Activated CD8-positive, alpha-beta memory T cell treated with anti-CD3 and anti-CD28 coated beads, Interleukin-2, amount 50 U/mL, for 1 hour (primary cell): ENCODE results near the gene KMO.

Experiments
- DNase-seq: peaks from one replicate; pipeline ENCODE4 v3.0.0-alpha.2; 2020; ENCODE audit errors: extremely low read depth

Gene KMO

DNA sequence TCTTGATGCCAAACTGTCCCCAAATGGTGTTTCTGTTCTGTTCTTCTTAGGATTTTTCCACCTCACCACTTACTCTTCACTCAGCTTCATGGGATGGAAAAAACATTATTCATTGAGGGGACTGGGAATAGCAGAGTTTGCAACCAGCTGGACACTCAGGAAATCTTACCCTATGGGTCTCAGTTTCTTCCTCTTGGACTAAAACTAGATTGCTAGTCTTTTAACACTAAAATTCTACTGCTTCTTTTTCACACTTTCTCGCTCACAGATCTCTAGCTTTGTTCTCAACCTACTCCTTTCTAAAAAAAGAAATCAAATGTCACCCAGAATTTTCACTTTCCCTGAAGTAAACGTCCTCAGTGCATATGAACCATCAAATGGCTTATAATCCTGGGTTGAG, 4.8 kb downstream of the KMO start:
- no peak for DNase-seq

DNA sequence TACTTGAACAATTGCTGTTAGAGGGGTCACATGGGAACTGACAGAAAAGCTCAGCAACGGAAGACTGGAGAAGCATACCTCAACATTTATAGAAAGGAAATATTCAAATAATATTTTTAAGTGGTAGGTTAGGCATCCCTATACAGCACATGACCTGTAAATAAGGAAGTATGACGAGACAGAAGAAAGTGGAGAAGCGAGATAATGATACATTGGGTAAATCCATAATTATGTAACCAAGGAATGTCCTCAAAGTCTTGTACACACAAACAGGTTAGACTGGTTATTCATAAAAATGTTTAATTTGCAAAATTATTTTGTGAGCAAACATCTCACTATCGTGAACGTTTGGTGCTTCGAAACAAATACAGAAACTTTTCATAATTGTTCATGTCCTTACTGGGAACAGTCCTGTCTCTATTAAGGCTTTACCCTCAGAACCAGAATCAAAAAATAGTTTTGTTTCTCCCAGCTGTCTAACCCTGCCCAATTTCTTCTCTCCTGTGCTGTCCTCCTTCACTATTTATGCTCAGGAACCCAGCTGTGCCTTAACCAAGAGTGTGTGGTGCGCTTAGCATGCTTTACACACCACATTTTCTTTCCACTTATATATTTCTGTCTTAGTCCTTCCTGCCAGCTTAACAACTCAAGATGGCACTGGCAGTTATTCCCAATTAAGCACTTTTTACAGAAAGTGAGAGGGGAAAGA, 10.2 kb downstream of the KMO start:
- no peak for DNase-seq

GRCh38 chr1:241548008-241548407, 15.8 kb downstream of the KMO start:
- no peak for DNase-seq

DNA sequence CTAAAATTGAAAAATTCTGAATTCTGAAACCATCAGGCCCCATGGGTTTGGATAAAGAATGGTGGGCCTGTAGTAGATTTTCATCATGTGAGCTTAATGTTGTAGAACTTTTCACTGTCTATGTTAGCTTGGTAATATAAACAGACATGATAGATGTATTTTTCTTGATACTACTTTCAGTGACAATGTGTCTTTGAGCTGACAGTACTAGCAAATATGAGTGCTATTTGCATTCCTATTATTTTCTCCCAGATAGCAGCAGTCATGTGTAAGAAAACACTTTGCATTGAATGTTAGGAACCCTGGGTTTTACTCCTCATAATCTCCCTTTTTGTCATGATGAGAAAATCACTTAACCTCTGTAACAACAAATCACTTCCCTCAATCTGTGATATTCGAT, 18.1 kb downstream of the KMO start:
- no peak for DNase-seq

GRCh38 chr1:241551759-241552638, 19.8 kb downstream of the KMO start:
- DNase-seq, result no peak

- no peak for DNase-seq
Observed at GRCh38 chr1:241553886-241554592, 21.9 kb downstream of the KMO start.

DNA sequence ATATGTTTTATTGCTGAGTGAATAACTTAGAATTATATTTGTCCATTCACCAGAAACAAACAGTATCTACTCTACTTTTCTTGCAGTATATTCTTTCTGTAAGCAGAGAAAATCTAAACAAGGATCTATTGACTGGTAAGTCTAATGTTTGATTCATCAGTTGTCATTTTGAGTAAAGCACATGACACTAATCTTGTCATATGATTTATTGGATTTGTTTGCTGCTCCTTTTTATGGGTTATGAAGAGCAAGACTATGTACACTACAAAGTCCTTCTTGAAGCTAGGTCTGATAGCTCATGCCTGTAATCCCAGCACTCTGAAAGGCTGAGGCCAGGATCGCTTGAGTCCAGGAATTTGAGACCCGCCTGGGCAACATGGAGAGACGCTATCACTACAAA, 23.3 kb downstream of the KMO start:
- no peak for DNase-seq

DNA sequence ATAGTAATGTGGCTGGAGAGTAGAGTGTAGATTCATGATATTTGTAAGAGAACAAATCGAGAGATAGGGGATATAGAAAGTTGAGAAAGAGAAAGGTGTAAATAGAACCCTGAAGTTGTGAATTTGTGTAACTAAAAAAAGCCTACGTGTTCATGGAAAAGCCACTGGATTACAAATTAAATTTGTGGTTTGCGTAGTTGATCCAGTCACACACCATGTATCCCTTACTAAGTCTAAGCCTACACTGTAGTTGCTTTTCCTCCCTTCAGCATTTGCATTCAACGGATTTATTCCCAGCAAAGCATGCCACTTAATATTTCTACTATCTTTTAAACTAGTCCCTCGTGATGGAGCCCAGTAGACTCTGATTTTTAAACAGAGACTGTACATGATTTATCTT, 24.9 kb downstream of the KMO start:
- DNase-seq, result no peak

DNA sequence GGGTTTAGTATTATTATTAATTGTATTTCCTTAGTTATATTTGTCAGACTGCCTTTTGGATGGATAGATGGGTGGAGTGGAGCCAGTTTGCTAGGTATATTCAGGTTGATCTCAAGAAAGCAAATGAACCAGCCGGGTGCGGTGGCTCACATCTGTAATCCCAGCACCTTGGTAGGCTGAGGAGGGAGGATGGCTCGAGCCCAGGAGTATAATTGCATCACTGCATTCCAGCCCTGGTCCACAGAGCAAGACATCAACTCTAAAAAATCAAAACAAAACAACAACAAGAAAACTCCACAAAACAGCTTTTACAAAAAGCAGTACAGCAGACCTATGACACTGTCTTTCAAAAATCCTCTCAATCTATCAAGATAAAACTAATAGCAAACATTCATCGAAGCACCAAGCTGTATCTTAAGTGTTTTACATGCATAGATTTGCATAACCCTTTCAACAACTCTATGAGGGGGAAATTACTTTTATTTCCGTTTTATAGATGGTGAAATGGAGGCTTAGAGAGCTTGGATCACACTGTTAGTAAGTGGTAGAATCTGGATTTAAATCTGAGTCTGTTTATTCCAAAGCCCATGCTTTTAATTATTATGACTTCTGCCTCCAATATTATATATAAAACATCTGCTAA, 25.5 kb downstream of the KMO start:
- no peak for DNase-seq

DNA sequence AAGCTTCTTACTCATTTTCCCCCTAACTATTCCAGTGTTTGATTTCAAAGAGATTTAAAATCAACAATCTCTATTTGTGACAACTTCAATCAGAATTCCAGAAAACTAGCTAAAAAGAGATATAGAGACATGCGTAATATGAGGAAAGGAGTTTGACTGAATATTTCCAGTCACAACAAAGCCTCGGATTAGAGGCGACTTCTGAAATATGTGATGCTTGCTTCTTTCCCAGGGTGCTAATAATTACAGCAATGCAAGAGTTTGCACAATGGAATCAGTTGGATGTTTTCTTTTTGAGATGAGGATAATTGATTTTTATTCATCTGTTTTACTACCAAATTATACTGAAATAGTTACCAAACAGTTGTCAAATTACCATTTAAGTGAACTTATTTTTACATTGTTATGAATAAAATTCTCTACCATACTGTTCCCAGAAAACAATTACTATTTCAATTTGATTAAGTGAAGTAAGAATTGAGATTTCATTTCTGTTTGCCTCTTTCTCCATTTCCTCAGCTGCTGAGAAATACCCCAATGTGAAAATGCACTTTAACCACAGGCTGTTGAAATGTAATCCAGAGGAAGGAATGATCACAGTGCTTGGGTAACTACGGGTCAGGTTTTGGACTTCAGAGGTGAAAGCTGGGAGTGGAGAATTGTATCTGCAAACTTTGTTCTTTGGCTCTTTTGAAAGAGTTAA, 28.1 kb downstream of the KMO start:
- DNase-seq, result no peak

- no peak for DNase-seq
Observed at GRCh38 chr1:241560849-241561187, 28.6 kb downstream of the KMO start.

DNA sequence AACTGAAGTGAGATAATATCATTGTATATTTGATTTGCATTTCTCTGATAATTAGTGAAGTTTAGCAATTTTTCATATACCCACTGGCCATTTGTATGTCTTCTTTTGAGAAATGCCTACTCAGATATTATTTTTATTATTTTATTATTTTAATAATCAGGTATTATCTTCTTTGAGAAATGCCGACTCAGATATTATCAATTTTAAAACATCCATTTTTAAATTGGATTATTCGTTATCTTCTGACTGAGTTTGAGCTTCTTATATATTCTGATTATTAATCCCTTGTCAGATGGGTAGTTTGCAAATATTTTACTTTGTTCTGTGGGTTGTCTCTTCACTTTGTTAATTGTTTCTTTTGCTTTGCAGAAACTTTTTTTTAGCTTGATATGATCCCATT, 37.7 kb downstream of the KMO start:
- no peak for DNase-seq

DNA sequence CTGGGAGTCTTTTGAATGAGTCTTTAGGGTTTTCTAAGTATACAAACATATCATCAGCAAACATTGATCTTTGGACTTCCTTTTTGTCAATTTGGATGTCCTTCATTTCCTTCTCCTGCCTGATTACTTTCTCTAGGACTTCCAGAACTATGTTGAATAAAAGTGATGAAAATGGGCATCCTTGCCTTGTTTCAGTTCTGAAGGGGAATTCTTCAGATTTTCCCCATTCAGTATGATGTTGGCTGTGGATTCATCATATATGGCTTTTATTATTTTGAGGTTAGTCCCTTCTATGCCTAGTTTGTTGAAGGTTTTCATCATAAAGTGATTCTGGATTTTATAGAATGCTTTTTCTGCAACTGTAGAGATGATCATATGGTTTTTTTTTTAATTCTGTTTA, 42.0 kb downstream of the KMO start:
- DNase-seq, result no peak

GRCh38 chr1:241579434-241579833, 47.3 kb downstream of the KMO start:
- DNase-seq, result no peak

- no peak for DNase-seq
Observed at GRCh38 chr1:241582921-241583321, 50.7 kb downstream of the KMO start.

- DNase-seq, result no peak
Observed at GRCh38 chr1:241586905-241587512, 54.8 kb downstream of the KMO start.

DNA sequence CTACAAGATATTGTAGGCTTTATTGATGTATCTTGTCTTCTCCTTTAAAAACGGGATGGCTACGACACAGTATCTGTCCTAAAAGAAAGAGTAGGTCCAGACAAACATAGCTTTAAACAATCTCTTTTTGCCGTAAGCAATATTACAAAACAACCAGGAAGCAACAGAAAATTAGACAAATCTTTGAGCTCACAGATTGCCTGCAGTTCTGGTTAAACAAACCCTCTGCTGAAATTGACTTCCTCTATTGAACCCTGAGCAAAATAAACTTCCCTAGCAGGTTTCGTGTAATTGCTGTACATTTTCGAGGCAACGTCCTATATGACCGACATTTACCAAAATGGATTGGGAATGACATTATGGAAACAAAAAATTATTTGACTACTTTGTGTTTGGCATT, 57.3 kb downstream of the KMO start:
- no peak for DNase-seq

- no peak for DNase-seq
Observed at GRCh38 chr1:241590719-241591118, 58.5 kb downstream of the KMO start.

DNA sequence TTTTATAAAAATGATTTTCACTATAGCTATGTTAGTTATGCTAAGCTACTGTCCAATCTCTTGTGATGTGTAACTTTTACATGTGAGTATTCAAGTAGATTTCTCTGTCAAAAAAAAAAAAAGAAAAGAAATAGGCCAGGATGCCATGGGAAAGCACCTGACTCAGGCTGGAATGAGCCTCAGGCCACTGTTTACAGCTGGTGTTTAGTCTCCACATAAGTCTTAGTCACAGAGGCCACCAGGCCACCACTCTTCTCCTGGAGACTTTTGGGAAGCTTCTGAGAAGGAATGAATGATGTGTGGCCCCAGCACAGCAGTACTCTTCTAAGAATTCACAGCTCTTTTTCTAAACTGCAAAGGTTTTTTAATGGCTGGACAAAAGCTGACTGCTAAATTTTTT, 59.1 kb downstream of the KMO start:
- DNase-seq, result no peak

- no peak for DNase-seq
Observed at GRCh38 chr1:241591736-241592135, 59.6 kb downstream of the KMO start.

DNA sequence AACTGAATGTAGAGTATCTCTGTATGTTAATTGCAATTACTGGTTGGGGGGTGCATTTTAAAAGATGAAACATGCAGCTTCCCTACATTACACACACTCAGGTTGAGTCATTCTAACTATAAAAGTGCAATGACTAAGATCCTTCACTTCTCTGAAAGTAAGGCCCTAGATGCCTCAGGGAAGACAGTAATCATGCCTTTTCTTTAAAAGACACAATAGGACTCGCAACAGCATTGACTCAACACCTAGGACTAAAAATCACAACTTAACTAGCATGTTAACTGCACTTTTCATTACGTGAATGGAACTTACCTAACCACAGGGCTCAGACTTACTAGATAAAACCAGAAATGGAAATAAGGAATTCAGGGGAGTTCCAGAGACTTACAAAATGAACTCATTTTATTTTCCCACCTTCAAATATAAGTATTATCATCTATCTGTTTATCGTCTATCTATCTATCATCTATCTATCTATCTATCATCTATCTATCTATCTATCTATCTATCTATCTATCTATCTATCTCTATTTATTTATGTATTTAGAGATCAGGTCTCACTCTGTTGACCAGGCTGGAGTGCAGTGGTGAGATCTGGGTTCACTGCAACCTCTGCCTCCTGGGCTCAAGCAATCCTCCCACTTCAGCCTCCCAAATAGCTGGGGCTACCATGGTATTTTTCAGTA, 60.2 kb downstream of the KMO start:
- DNase-seq, result no peak
